PC-9 (cell line): ENCODE results near the gene AOPEP.

Experiments used
- EZH2 ChIP-seq: fragments of 200-600 bp; sonication (generic); IDR thresholded peaks from 2 replicates; pipeline ENCODE4 v1.8.0; 2017; ENCODE audit warnings: antibody characterized with exemption, low read depth
- TF ChIP-seq, protein P1 (sequence below): fragments of 200-600 bp; sonication (generic); conservative IDR thresholded peaks from 2 replicates; pipeline ENCODE4 v1.6.1; 2017; ENCODE audit warnings: mixed run types, antibody characterized with exemption, mild to moderate bottlenecking, moderate library complexity

DNA sequence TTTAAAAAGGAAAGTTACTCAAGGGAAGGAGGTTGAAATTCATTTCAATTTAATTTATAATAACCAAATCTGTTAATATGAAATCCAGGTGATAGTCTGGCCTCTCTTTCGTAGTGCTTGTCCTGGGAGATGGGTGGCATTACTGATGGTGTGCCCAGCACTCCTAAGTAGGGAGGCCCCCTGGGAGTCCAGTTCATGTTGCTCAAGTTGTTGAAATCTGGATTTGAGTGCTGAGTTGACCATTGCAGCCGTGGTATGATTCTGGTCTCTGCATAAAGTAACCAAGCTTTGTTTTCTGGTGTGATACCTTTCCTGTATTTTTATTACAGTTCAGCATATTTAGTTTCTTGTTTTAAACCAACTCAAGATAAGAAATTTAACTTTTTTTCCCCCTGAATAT is 303.2 kb downstream of the AOPEP start:
- TF ChIP-seq, protein P1, sequence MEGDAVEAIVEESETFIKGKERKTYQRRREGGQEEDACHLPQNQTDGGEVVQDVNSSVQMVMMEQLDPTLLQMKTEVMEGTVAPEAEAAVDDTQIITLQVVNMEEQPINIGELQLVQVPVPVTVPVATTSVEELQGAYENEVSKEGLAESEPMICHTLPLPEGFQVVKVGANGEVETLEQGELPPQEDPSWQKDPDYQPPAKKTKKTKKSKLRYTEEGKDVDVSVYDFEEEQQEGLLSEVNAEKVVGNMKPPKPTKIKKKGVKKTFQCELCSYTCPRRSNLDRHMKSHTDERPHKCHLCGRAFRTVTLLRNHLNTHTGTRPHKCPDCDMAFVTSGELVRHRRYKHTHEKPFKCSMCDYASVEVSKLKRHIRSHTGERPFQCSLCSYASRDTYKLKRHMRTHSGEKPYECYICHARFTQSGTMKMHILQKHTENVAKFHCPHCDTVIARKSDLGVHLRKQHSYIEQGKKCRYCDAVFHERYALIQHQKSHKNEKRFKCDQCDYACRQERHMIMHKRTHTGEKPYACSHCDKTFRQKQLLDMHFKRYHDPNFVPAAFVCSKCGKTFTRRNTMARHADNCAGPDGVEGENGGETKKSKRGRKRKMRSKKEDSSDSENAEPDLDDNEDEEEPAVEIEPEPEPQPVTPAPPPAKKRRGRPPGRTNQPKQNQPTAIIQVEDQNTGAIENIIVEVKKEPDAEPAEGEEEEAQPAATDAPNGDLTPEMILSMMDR, result no peak
- TF ChIP-seq EZH2, result no peak
